HG02798 (cell line): Measurements from ENCODE around the gene SAXO2.
"Not testable (repeated sequence)": the region's sequence is repeated elsewhere in the genome, so short reads cannot be mapped to it uniquely, and the experiment has no call there.

Source experiments
- ATAC-seq: cut with Tn5 transposase; IDR thresholded peaks from one replicate; pipeline ENCODE4 v1.9.1; 2021; ENCODE audit warnings: mild to moderate bottlenecking; ENCODE audit not compliant: unreplicated experiment, poor library complexity

The SAXO2 gene

GRCh38 chr15:82262422-82263026, at the start of gene SAXO2, which contains the start of gene EFL1:
TSS of gene SAXO2 (plus strand) at chr15:82262818. CDS start at chr15:82262880, 62 bp downstream.
TSS of gene EFL1 (minus strand) at chr15:82262734. CDS start at chr15:82261778, 956 bp downstream.
- peak; percentile 97 for ATAC-seq

GRCh38 chr15:82216092-82216491, 46.5 kb upstream of the SAXO2 start:
- ATAC-seq, result not testable (repeated sequence)

- ATAC-seq, result not testable (repeated sequence)
These were observed 41.1 kb upstream of the SAXO2 start for GRCh38 chr15:82221535-82221934.

- ATAC-seq, result no peak
These were observed 33.9 kb upstream of the SAXO2 start for GRCh38 chr15:82228750-82229149.

GRCh38 chr15:82231233-82231632, 31.4 kb upstream of the SAXO2 start:
- ATAC-seq, result no peak

- ATAC-seq, result no peak
These were observed 30.8 kb upstream of the SAXO2 start for GRCh38 chr15:82231842-82232241.

- ATAC-seq, result not testable (repeated sequence)
These were observed 24.6 kb upstream of the SAXO2 start for GRCh38 chr15:82237944-82238534.

GRCh38 chr15:82239685-82240391, 22.8 kb upstream of the SAXO2 start:
- ATAC-seq, result no peak

GRCh38 chr15:82241836-82242499, 20.6 kb upstream of the SAXO2 start:
- ATAC-seq, result not testable (repeated sequence)

GRCh38 chr15:82243644-82244043, 19.0 kb upstream of the SAXO2 start:
- ATAC-seq, result not testable (repeated sequence)

- ATAC-seq, result not testable (repeated sequence)
These were observed 16.7 kb upstream of the SAXO2 start for GRCh38 chr15:82245956-82246355.

GRCh38 chr15:82248261-82248660, 14.4 kb upstream of the SAXO2 start:
- not testable (repeated sequence) for ATAC-seq

- ATAC-seq, result peak; percentile 11
These were observed 824 bp upstream of the SAXO2 start for GRCh38 chr15:82261566-82262421.

- ATAC-seq, result no peak
These were observed 732 bp downstream of the SAXO2 start for GRCh38 chr15:82263350-82263749.

- ATAC-seq, result not testable (repeated sequence)
These were observed 4.5 kb downstream of the SAXO2 start for GRCh38 chr15:82267137-82267536.

- not testable (repeated sequence) for ATAC-seq
These were observed 5.8 kb downstream of the SAXO2 start for GRCh38 chr15:82268454-82268853.

GRCh38 chr15:82272154-82272553, 9.5 kb downstream of the SAXO2 start:
- ATAC-seq, result no peak

- ATAC-seq, result no peak
These were observed 12.8 kb downstream of the SAXO2 start for GRCh38 chr15:82275410-82275809.

- ATAC-seq, result not testable (repeated sequence)
These were observed 18.7 kb downstream of the SAXO2 start for GRCh38 chr15:82281276-82281675.

GRCh38 chr15:82282386-82282785, 19.8 kb downstream of the SAXO2 start:
- ATAC-seq, result not testable (repeated sequence)
